ENCODE results near the gene HSP90AB1. TPM values are rescaled to one million over a fixed set of nuclear protein-coding genes. Genes with fewer than 3 reads are reported as not detected.

Gene HSP90AB1
- polyA plus RNA-seq, 3 donors = 119 to 242 (median 145) TPM

DNA sequence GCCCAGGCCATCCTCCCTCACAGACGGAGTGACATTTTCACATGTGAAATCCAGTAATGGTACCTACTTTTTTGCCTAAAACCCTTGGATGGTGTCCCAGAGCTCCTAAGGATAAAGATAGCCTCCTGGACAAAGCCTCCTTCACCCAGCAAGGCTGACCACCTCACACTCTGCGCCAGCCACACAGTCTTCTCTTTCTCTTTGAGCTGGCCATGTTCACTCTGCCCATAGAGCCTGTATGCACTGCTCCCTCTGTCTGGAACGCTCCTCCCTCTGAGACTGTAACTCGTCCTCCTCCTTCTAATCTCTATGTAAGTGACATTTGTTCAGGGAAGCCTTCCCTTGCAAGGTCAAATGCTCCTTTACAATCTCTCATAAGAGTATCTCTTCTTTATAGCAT is 38.0 kb downstream of the HSP90AB1 start:
- H3K4me3 Mint-ChIP-seq = no peak overlapping the region
- H3K27ac Mint-ChIP-seq = no peak overlapping the region
- Histone ChIP-seq H4K20me1 (ENCODE audit: insufficient read depth, low read length) (no peaks in the 10 kb centered on the region), H3K4me1 (ENCODE audit: control insufficient read depth in 1 of 2, insufficient read depth in 2 of 2, low read length in 2 of 2) (peaks cover 9% of the 10 kb centered on the region in 2 donors), H2AFZ (ENCODE audit: insufficient read depth, low read depth, low read length, poor library complexity, severe bottlenecking) (no peak overlapping the region), H3K4me2 (replicated peaks; ENCODE audit: extremely low read depth, low read length, poor library complexity, severe bottlenecking) (no peak overlapping the region), H3K4me3 (replicated peaks in 1 of 3; ENCODE audit: low read depth in 2 of 3, low read length in 3 of 3) (no peak overlapping the region), H3K36me3 (replicated peaks in 1 of 2; ENCODE audit: control insufficient read depth in 1 of 2, insufficient read depth in 2 of 2, low read length in 2 of 2) (no peaks in the 10 kb centered on the region), H3K9ac (ENCODE audit: insufficient read depth, low read length, poor library complexity, severe bottlenecking) (no peak overlapping the region), H3K79me2 (ENCODE audit: insufficient read depth, low read length) (no peaks in the 10 kb centered on the region), H3K27ac (ENCODE audit: low read depth in 1 of 2, low read length in 2 of 2) (no peak overlapping the region), H3K27me3 (ENCODE audit: control insufficient read depth in 2 of 2, insufficient read depth in 2 of 2, low read length in 2 of 2) (peaks cover 0 to 19% of the 10 kb centered on the region in 2 donors), H3K9me3 (replicated peaks in 1 of 2; ENCODE audit: control insufficient read depth in 1 of 2, insufficient read depth in 1 of 2, low read length in 2 of 2) (no peaks in the 10 kb centered on the region)
- H3K36me3 Mint-ChIP-seq = no peaks in the 10 kb centered on the region
- TF ChIP-seq, protein P1, sequence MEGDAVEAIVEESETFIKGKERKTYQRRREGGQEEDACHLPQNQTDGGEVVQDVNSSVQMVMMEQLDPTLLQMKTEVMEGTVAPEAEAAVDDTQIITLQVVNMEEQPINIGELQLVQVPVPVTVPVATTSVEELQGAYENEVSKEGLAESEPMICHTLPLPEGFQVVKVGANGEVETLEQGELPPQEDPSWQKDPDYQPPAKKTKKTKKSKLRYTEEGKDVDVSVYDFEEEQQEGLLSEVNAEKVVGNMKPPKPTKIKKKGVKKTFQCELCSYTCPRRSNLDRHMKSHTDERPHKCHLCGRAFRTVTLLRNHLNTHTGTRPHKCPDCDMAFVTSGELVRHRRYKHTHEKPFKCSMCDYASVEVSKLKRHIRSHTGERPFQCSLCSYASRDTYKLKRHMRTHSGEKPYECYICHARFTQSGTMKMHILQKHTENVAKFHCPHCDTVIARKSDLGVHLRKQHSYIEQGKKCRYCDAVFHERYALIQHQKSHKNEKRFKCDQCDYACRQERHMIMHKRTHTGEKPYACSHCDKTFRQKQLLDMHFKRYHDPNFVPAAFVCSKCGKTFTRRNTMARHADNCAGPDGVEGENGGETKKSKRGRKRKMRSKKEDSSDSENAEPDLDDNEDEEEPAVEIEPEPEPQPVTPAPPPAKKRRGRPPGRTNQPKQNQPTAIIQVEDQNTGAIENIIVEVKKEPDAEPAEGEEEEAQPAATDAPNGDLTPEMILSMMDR (IDR thresholded peaks at IDR 0.05) = no peak
- peaks cover 13 to 46% (median 32%) of the 10 kb centered on the region in 3 donors for H3K27me3 Mint-ChIP-seq (ENCODE audit: low read depth in 3 of 3)
- peaks cover 0 to 2% (median 0%) of the 10 kb centered on the region in 7 donors for H3K9me3 Mint-ChIP-seq
- WGBS (ENCODE audit: insufficient coverage) = 80% methylated on average over 4 of the region's 4 CpGs
- DNase-seq = no peak
- intact Hi-C loops (cut with micrococcal nuclease) = no loop called here
- peaks cover 13% of the 10 kb centered on the region for H3K4me1 Mint-ChIP-seq

DNA sequence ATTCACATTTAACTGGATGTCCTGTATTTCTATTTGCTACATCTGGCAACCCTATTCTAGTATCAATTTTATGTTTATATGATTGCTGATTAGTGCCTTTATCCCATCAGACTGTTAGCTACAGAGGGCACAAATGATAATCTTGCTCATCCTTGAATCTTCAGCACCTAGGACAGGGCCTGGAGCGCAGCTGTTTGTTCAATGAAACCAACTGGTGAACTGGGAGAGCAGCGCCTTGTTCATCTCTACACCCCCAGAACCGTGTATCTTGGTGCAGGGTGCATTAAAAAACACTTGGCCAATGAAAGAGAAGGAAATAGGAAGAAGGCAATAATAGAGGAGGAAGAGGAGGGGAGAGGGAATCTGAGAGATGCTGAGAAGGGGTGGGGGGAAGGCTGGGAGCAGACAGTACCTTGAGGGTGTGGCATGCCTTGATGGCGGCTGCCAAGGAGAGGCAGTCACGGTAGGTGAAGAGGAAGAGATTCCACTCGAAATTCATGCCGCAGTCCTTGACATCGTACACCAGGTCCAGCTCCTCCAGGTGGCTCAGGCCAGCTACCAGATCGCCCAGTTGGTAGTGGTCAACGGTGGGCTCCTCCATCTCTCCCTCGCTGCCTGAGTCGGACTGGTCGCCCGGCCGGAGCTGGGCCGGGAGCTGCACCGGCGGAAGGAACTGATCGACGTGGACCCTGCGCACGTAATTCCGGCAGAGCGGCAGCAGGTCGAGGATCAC is 38.8 kb downstream of the HSP90AB1 start:
- Histone ChIP-seq H3K9ac (ENCODE audit: insufficient read depth, low read length, poor library complexity, severe bottlenecking) (no peak overlapping the region), H3K4me1 (ENCODE audit: control insufficient read depth in 1 of 2, insufficient read depth in 2 of 2, low read length in 2 of 2) (peaks cover 9% of the 10 kb centered on the region in 2 donors), H3K27me3 (ENCODE audit: control insufficient read depth in 2 of 2, insufficient read depth in 2 of 2, low read length in 2 of 2) (peaks cover 0 to 16% of the 10 kb centered on the region in 2 donors), H3K4me3 (replicated peaks in 1 of 3; ENCODE audit: low read depth in 2 of 3, low read length in 3 of 3) (no peak overlapping the region), H3K9me3 (replicated peaks in 1 of 2; ENCODE audit: control insufficient read depth in 1 of 2, insufficient read depth in 1 of 2, low read length in 2 of 2) (no peaks in the 10 kb centered on the region), H3K27ac (ENCODE audit: low read depth in 1 of 2, low read length in 2 of 2) (no peak overlapping the region), H4K20me1 (ENCODE audit: insufficient read depth, low read length) (no peaks in the 10 kb centered on the region), H3K4me2 (replicated peaks; ENCODE audit: extremely low read depth, low read length, poor library complexity, severe bottlenecking) (no peak overlapping the region), H2AFZ (ENCODE audit: insufficient read depth, low read depth, low read length, poor library complexity, severe bottlenecking) (no peak overlapping the region), H3K79me2 (ENCODE audit: insufficient read depth, low read length) (no peaks in the 10 kb centered on the region), H3K36me3 (replicated peaks in 1 of 2; ENCODE audit: control insufficient read depth in 1 of 2, insufficient read depth in 2 of 2, low read length in 2 of 2) (no peaks in the 10 kb centered on the region)
- Mint-ChIP-seq H3K27ac (no peak overlapping the region), H3K4me1 (peaks cover 13% of the 10 kb centered on the region), H3K4me3 (peak overlapping the region in 1 of 2 donors; percentile 6), H3K27me3 (ENCODE audit: low read depth in 3 of 3) (peaks cover 16 to 43% (median 31%) of the 10 kb centered on the region in 3 donors), H3K36me3 (no peaks in the 10 kb centered on the region), H3K9me3 (peaks cover 0 to 2% (median 0%) of the 10 kb centered on the region in 7 donors)
- TF ChIP-seq, protein P1 (IDR thresholded peaks at IDR 0.05) = no peak
- WGBS (ENCODE audit: insufficient coverage) = 95% methylated on average over 19 of the region's 25 CpGs
- DNase-seq = no peak
- intact Hi-C loops (cut with micrococcal nuclease) = no loop called here

All from CD14-positive monocyte (primary cell).